GM23338 (cell line): Measurements from ENCODE around the gene ANAPC4.

ENCODE experiments used
- EZH2 ChIP-seq: fragments of 200-600 bp; sonication (generic); IDR thresholded peaks from one replicate; pipeline ENCODE4 v1.8.0; 2017; ENCODE audit warnings: antibody characterized with exemption, mild to moderate bottlenecking, low read depth; ENCODE audit not compliant: unreplicated experiment
- TF ChIP-seq, protein P1 (sequence below), 2 experiments: fragments of 200-600 bp in 1 of 2; sonication (generic) in 1 of 2; conservative IDR thresholded peaks; 2 replicates each; pipeline versions ENCODE4 v1.5.1 to v1.6.1; 2016 to 2017; ENCODE audit warnings: antibody characterized with exemption in 2 of 2, low read depth in 2 of 2, mild to moderate bottlenecking in 2 of 2, moderate library complexity in 1 of 2

- TF ChIP-seq EZH2: no peak
- TF ChIP-seq, protein P1, sequence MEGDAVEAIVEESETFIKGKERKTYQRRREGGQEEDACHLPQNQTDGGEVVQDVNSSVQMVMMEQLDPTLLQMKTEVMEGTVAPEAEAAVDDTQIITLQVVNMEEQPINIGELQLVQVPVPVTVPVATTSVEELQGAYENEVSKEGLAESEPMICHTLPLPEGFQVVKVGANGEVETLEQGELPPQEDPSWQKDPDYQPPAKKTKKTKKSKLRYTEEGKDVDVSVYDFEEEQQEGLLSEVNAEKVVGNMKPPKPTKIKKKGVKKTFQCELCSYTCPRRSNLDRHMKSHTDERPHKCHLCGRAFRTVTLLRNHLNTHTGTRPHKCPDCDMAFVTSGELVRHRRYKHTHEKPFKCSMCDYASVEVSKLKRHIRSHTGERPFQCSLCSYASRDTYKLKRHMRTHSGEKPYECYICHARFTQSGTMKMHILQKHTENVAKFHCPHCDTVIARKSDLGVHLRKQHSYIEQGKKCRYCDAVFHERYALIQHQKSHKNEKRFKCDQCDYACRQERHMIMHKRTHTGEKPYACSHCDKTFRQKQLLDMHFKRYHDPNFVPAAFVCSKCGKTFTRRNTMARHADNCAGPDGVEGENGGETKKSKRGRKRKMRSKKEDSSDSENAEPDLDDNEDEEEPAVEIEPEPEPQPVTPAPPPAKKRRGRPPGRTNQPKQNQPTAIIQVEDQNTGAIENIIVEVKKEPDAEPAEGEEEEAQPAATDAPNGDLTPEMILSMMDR (conservative IDR thresholded peaks at IDR 0.05; ENCODE audit: low read depth in 2 of 2): no peak
Observed at GRCh38 chr4:25451676-25452075, 74.6 kb downstream of the ANAPC4 start.
